Astrocyte of the cerebellum (primary cell): Measurements from ENCODE around the gene RAD54L.

ENCODE experiments used
- DNase-seq: peaks from one replicate; pipeline ENCODE4 v3.0.0-alpha.2; 2011; ENCODE audit warnings: low read depth
- H3K4me3 ChIP-seq: 2 replicates; pipeline ENCODE4 v1.5.1; 2011; ENCODE audit warnings: mild to moderate bottlenecking, low read depth, low read length, moderate library complexity
- CTCF ChIP-seq: IDR thresholded peaks from 2 replicates; pipeline ENCODE4 v1.5.1; 2012; ENCODE audit warnings: low read length, low read depth, moderate library complexity, mild to moderate bottlenecking; ENCODE audit errors: missing control alignments
- in situ Hi-C: cut with HindIII; loops from 2 replicates; pipeline ENCODE4 v1.10.0; 2017; ENCODE audit warnings: low sequenced_read_pairs

Gene RAD54L

GRCh38 chr1:46205791-46206190 is 41.8 kb upstream of the RAD54L start:
- no peak for TF ChIP-seq CTCF
- no peak for DNase-seq
- no peak overlapping the region for H3K4me3 ChIP-seq
- in situ Hi-C loops, result no loop called here

GRCh38 chr1:46206399-46206798 is 41.2 kb upstream of the RAD54L start:
- H3K4me3 ChIP-seq, result no peak overlapping the region
- in situ Hi-C loops, result no loop called here
- no peak for DNase-seq
- no peak for TF ChIP-seq CTCF

- in situ Hi-C loops, result no loop called here
- no peak for DNase-seq
- TF ChIP-seq CTCF, result no peak
Measured at GRCh38 chr1:46210561-46210960, 37.0 kb upstream of the RAD54L start.

GRCh38 chr1:46211051-46211450 is 36.5 kb upstream of the RAD54L start:
- TF ChIP-seq CTCF, result no peak
- DNase-seq, result no peak
- in situ Hi-C loops, result no loop called here
- H3K4me3 ChIP-seq, result no peak overlapping the region

More at GRCh38 chr1:46210561-46210960, 37.0 kb upstream of the RAD54L start:
- H3K4me3 ChIP-seq, result no peak overlapping the region

- in situ Hi-C loops, result no loop called here
Measured at GRCh38 chr1:46215504-46215903, 32.1 kb upstream of the RAD54L start.

GRCh38 chr1:46218443-46218842 is 29.1 kb upstream of the RAD54L start:
- TF ChIP-seq CTCF, result no peak
- DNase-seq, result no peak
- in situ Hi-C loops, result no loop called here
- H3K4me3 ChIP-seq, result no peak overlapping the region

More at GRCh38 chr1:46215504-46215903, 32.1 kb upstream of the RAD54L start:
- no peak for TF ChIP-seq CTCF
- no peak overlapping the region for H3K4me3 ChIP-seq
- DNase-seq, result no peak
